Fibroblast of lung (primary cell): ENCODE results near the gene SYNDIG1. TPM values are rescaled to one million over a fixed set of nuclear protein-coding genes. Genes with fewer than 3 reads are reported as not detected.

Experiments used
- DNase-seq, 2 donors: peaks; one replicate each; pipeline versions ENCODE4 v3.0.0 to v3.0.0-alpha.2; 2010; ENCODE audit warnings: low read depth in 2 of 2
- H2AFZ ChIP-seq: 2 replicates; pipeline ENCODE4 v1.5.1; 2012; ENCODE audit warnings: low read length, control low read depth, inconsistent platforms
- H3K27ac ChIP-seq: 2 replicates; pipeline ENCODE4 v1.5.1; 2011; ENCODE audit warnings: low read length, control low read depth; ENCODE audit not compliant: insufficient read depth
- H3K27me3 ChIP-seq: 2 replicates; pipeline ENCODE4 v1.5.1; 2011; ENCODE audit warnings: mild to moderate bottlenecking, low read length; ENCODE audit not compliant: control insufficient read depth, insufficient read depth
- H3K36me3 ChIP-seq: 2 replicates; pipeline ENCODE4 v1.5.1; 2011; ENCODE audit warnings: low read length; ENCODE audit not compliant: control insufficient read depth, insufficient read depth
- H3K4me1 ChIP-seq: 2 replicates; pipeline ENCODE4 v1.5.1; 2011; ENCODE audit warnings: low read length; ENCODE audit not compliant: control insufficient read depth, insufficient read depth; ENCODE audit errors: extremely low read depth
- H3K4me2 ChIP-seq: 2 replicates; pipeline ENCODE4 v1.5.1; 2011; ENCODE audit warnings: low read length, control low read depth; ENCODE audit not compliant: insufficient read depth; ENCODE audit errors: extremely low read depth
- H3K4me3 ChIP-seq, 4 experiments: fragments of 200-600 bp in 1 of 4; sonication (generic) in 1 of 4; replicated peaks in 1 of 4; 2 replicates each; pipeline ENCODE4 v1.5.1; 2011 to 2016; ENCODE audit warnings: low read length in 4 of 4, low read depth in 3 of 4, mild to moderate bottlenecking in 3 of 4, control low read depth in 2 of 4, inconsistent platforms in 1 of 4, mixed read lengths in 1 of 4; ENCODE audit not compliant: insufficient read depth in 1 of 4; ENCODE audit errors: control extremely low read depth in 1 of 4
- H3K79me2 ChIP-seq: 2 replicates; pipeline ENCODE4 v1.5.1; 2012; ENCODE audit warnings: mild to moderate bottlenecking, low read length, inconsistent platforms; ENCODE audit not compliant: control insufficient read depth, insufficient read depth
- H3K9ac ChIP-seq: 2 replicates; pipeline ENCODE4 v1.5.1; 2011; ENCODE audit warnings: mild to moderate bottlenecking, low read length, control low read depth; ENCODE audit not compliant: insufficient read depth
- H3K9me3 ChIP-seq: 2 replicates; pipeline ENCODE4 v1.5.1; 2012; ENCODE audit warnings: low read depth, low read length; ENCODE audit not compliant: control insufficient read depth, insufficient read depth
- H4K20me1 ChIP-seq: 2 replicates; pipeline ENCODE4 v1.5.1; 2011; ENCODE audit warnings: low read length; ENCODE audit not compliant: control insufficient read depth, insufficient read depth; ENCODE audit errors: extremely low read depth
- CTCF ChIP-seq, 2 donors: IDR thresholded peaks in 1 of 2; conservative IDR thresholded peaks in 1 of 2; 1 replicate in 1 of 2; 2 replicates in 1 of 2; pipeline ENCODE4 v1.5.1; 2011 to 2012; ENCODE audit warnings: low read length in 2 of 2, control low read depth in 1 of 2, inconsistent platforms in 1 of 2, low read depth in 1 of 2, mild to moderate bottlenecking in 1 of 2
- EZH2 ChIP-seq: IDR thresholded peaks from 2 replicates; pipeline ENCODE4 v1.5.1; 2012; ENCODE audit warnings: low read length, control low read depth, mild to moderate bottlenecking; ENCODE audit errors: missing control alignments
- polyA plus RNA-seq, 2 donors: library from polyadenylated mRNA; depleted of rRNA in 1 of 2; stranded (reverse) in 1 of 2; unstranded in 1 of 2; fragments of >200 nt; gene quantifications; 2 replicates each; pipeline ENCODE4 v1.2.1, GENCODE V29; 2011 to 2012; ENCODE audit warnings: missing spikeins in 1 of 2
- total RNA-seq: library from RNA; depleted of rRNA; stranded (reverse); fragments of >200 nt; gene quantifications from 2 replicates; pipeline ENCODE4 v1.2.1, GENCODE V29; 2014

SYNDIG1 gene
- total and polyA plus RNA-seq, 2 donors (not counting 1 experiment from before 2014, with no cell fraction given), result 0.02 to 0.17 TPM

- no peak for TF ChIP-seq EZH2
- TF ChIP-seq CTCF (conservative IDR thresholded peaks at IDR 0.05 in 1 of 2, IDR thresholded peaks at IDR 0.05 in 1 of 2; ENCODE audit: low read depth in 1 of 2, low read length in 2 of 2), result no peak
- no peak for DNase-seq
- Histone ChIP-seq H3K4me3 (no peak overlapping the region), H3K27me3 (no peaks in the 10 kb centered on the region), H3K9me3 (no peaks in the 10 kb centered on the region), H3K36me3 (no peaks in the 10 kb centered on the region), H4K20me1 (no peaks in the 10 kb centered on the region), H3K4me1 (no peaks in the 10 kb centered on the region), H2AFZ (no peak overlapping the region), H3K79me2 (no peaks in the 10 kb centered on the region), H3K27ac (no peak overlapping the region), H3K4me2 (no peak overlapping the region), H3K9ac (no peak overlapping the region)
These were observed 45.8 kb upstream of the SYNDIG1 start for GRCh38 chr20:24423390-24424313.

DNA sequence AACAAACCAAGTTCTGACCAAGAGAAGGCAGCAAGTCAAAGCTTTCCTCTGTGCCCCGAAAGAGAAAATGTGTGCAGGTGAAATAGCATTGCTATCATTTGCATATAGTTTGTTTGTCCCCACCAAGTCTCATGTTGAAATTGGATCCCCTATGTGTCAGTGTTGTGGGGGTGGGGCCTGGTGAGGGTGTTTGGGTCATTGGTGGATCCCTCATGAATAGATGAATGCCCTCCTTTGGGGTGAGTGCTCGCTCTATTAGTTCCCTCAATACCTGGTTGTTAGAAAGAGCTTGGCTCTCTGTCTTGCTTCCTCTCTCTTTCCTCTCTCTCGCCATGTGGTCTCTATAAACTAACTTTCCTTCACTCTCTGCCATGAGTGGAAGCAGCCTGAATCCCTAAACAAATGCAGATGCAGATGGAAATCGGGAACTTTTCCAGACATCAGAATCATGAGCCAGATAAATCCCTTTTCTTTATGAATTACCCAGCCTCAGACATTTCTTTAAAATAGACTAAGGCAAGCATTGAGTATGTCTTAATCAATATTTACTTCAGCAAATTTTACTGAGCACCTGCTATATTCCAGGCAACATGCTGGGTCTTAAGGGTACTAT lies 43.8 kb upstream of the SYNDIG1 start:
- DNase-seq, result no peak
- Histone ChIP-seq H3K27ac (no peak overlapping the region), H3K27me3 (no peaks in the 10 kb centered on the region), H3K4me2 (no peak overlapping the region), H3K9ac (no peak overlapping the region), H3K79me2 (no peaks in the 10 kb centered on the region), H3K4me1 (no peaks in the 10 kb centered on the region), H3K9me3 (no peaks in the 10 kb centered on the region), H3K4me3 (no peak overlapping the region), H3K36me3 (no peaks in the 10 kb centered on the region), H4K20me1 (no peaks in the 10 kb centered on the region), H2AFZ (no peak overlapping the region)
- TF ChIP-seq CTCF (conservative IDR thresholded peaks at IDR 0.05 in 1 of 2, IDR thresholded peaks at IDR 0.05 in 1 of 2; ENCODE audit: low read depth in 1 of 2, low read length in 2 of 2) (no peak), EZH2 (no peak)

- no peaks in the 10 kb centered on the region for H3K36me3 ChIP-seq
- DNase-seq, result no peak
- no peak overlapping the region for H2AFZ ChIP-seq
- no peak overlapping the region for H3K27ac ChIP-seq
- H3K4me2 ChIP-seq, result no peak overlapping the region
- TF ChIP-seq CTCF (conservative IDR thresholded peaks at IDR 0.05 in 1 of 2, IDR thresholded peaks at IDR 0.05 in 1 of 2; ENCODE audit: low read depth in 1 of 2, low read length in 2 of 2) (no peak), EZH2 (no peak)
- no peaks in the 10 kb centered on the region for H3K27me3 ChIP-seq
- H3K79me2 ChIP-seq, result no peaks in the 10 kb centered on the region
- H4K20me1 ChIP-seq, result no peaks in the 10 kb centered on the region
- H3K4me1 ChIP-seq, result no peaks in the 10 kb centered on the region
- no peaks in the 10 kb centered on the region for H3K9me3 ChIP-seq
- no peak overlapping the region for H3K9ac ChIP-seq
- no peak overlapping the region for H3K4me3 ChIP-seq
These were observed 38.0 kb upstream of the SYNDIG1 start for GRCh38 chr20:24431279-24432045.
